Fibroblast of skin of right biceps (primary cell): Measurements from ENCODE around the gene SDC3.

Experiments used
- DNase-seq: peaks from one replicate; pipeline ENCODE4 v3.0.0-alpha.2; 2013

The SDC3 gene

GRCh38 chr1:30903343-30904034 lies 5.1 kb downstream of the SDC3 start:
- peak; percentile 36 for DNase-seq

- no peak for DNase-seq
Observed at GRCh38 chr1:30902593-30903290, 5.8 kb downstream of the SDC3 start.

GRCh38 chr1:30901798-30902581 lies 6.6 kb downstream of the SDC3 start:
- no peak for DNase-seq

- DNase-seq: no peak
Observed at GRCh38 chr1:30900931-30901560, 7.5 kb downstream of the SDC3 start.

GRCh38 chr1:30900486-30900885 lies 8.1 kb downstream of the SDC3 start:
- DNase-seq: no peak

GRCh38 chr1:30899577-30900389 lies 8.8 kb downstream of the SDC3 start:
- no peak for DNase-seq

- DNase-seq: no peak
Observed at GRCh38 chr1:30898031-30898815, 10.3 kb downstream of the SDC3 start.

- no peak for DNase-seq
Observed at GRCh38 chr1:30896905-30897304, 11.7 kb downstream of the SDC3 start.

- DNase-seq: peak; percentile 45
Observed at GRCh38 chr1:30895944-30896660, 12.5 kb downstream of the SDC3 start.

- peak; percentile 42 for DNase-seq
Observed at GRCh38 chr1:30895382-30895943, 13.1 kb downstream of the SDC3 start.

- no peak for DNase-seq
Observed at GRCh38 chr1:30894508-30894973, 14.0 kb downstream of the SDC3 start.

GRCh38 chr1:30893776-30894507 lies 14.6 kb downstream of the SDC3 start:
- DNase-seq: no peak

- no peak for DNase-seq
Observed at GRCh38 chr1:30892671-30893073, 15.9 kb downstream of the SDC3 start.

- DNase-seq: no peak
Observed at GRCh38 chr1:30891227-30891552, 17.4 kb downstream of the SDC3 start.

GRCh38 chr1:30890502-30891226 lies 17.9 kb downstream of the SDC3 start:
- DNase-seq: no peak

GRCh38 chr1:30889511-30889910 lies 19.0 kb downstream of the SDC3 start:
- peak; percentile 86 for DNase-seq

- DNase-seq: no peak
Observed at GRCh38 chr1:30888975-30889374, 19.6 kb downstream of the SDC3 start.

- DNase-seq: peak; percentile 95
Observed at GRCh38 chr1:30888391-30888790, 20.2 kb downstream of the SDC3 start.
